Epidermal melanocyte (primary cell): ENCODE data around the gene TPGS2.
"Not testable (repeated sequence)": the region's sequence is repeated elsewhere in the genome, so short reads cannot be mapped to it uniquely, and the experiment has no call there.

Experiments used
- DNase-seq: peaks from one replicate; pipeline ENCODE4 v3.0.0; 2011; ENCODE audit warnings: low spot score; ENCODE audit not compliant: insufficient read length

Gene TPGS2

GRCh38 chr18:36828630-36829361 is at the start of gene TPGS2, which contains the start of gene KIAA1328:
Gene TPGS2 (minus strand): TSS chr18:36829002. CDS start chr18:36828767, 235 bp downstream.
Gene KIAA1328 (plus strand): TSS chr18:36829127. CDS start chr18:36829139, 12 bp downstream.
- peak; percentile 86 for DNase-seq

- not testable (repeated sequence) for DNase-seq
Measured at GRCh38 chr18:36873826-36874225, 45.0 kb upstream of the TPGS2 start.

- no peak for DNase-seq
Measured at GRCh38 chr18:36872329-36872728, 43.5 kb upstream of the TPGS2 start.

GRCh38 chr18:36871801-36872200 is 43.0 kb upstream of the TPGS2 start:
- no peak for DNase-seq

- DNase-seq, result no peak
Measured at GRCh38 chr18:36867056-36867455, 38.3 kb upstream of the TPGS2 start.

- no peak for DNase-seq
Measured at GRCh38 chr18:36862182-36862581, 33.4 kb upstream of the TPGS2 start.

GRCh38 chr18:36856815-36857214 is 28.0 kb upstream of the TPGS2 start:
- no peak for DNase-seq

- DNase-seq, result no peak
Measured at GRCh38 chr18:36851202-36851590, 22.4 kb upstream of the TPGS2 start.

- DNase-seq, result no peak
Measured at GRCh38 chr18:36850527-36851201, 21.9 kb upstream of the TPGS2 start.

GRCh38 chr18:36849288-36850006 is 20.6 kb upstream of the TPGS2 start:
- no peak for DNase-seq

GRCh38 chr18:36848609-36849008 is 19.8 kb upstream of the TPGS2 start:
- no peak for DNase-seq

- DNase-seq, result no peak
Measured at GRCh38 chr18:36843784-36844183, 15.0 kb upstream of the TPGS2 start.

- DNase-seq, result no peak
Measured at GRCh38 chr18:36843199-36843598, 14.4 kb upstream of the TPGS2 start.

GRCh38 chr18:36839835-36840234 is 11.0 kb upstream of the TPGS2 start:
- DNase-seq, result no peak

GRCh38 chr18:36835927-36836326 is 7.1 kb upstream of the TPGS2 start:
- no peak for DNase-seq

GRCh38 chr18:36833120-36833519 is 4.3 kb upstream of the TPGS2 start:
- DNase-seq, result no peak

GRCh38 chr18:36831139-36831538 is 2.3 kb upstream of the TPGS2 start:
- DNase-seq, result no peak

GRCh38 chr18:36830158-36830495 is 1.3 kb upstream of the TPGS2 start:
- DNase-seq, result no peak

GRCh38 chr18:36829362-36830157 is 758 bp upstream of the TPGS2 start:
- peak; percentile 33 for DNase-seq

- no peak for DNase-seq
Measured at GRCh38 chr18:36828157-36828629, 609 bp downstream of the TPGS2 start.

GRCh38 chr18:36826556-36826955 is 2.2 kb downstream of the TPGS2 start:
- no peak for DNase-seq
